NCI-H1694 (cell line): ENCODE data around the gene KLF6.

Experiments
- DNase-seq: peaks from one replicate; lab custom pipeline; 2025; lab: John Stamatoyannopoulos, UW

The KLF6 gene

DNA sequence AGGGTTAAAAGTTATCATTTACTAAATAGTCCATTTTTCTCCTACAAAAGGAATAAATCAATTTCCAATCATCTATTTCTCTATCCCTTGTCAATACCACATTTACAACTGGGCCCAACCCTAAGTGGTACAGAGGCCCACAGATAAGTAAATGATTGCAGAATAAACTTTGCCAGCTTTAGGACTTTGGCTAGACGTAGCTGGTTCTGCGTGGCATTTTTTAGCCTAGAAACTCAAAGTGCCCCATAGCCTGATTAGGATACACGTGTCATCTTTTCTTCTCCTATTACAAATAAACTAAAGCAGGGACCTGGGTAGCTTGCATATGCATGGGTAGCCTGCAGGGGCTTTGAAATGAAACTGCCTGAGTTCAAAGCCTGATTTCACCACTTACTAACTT, 56.4 kb downstream of the KLF6 start:
- no peak for DNase-seq

DNA sequence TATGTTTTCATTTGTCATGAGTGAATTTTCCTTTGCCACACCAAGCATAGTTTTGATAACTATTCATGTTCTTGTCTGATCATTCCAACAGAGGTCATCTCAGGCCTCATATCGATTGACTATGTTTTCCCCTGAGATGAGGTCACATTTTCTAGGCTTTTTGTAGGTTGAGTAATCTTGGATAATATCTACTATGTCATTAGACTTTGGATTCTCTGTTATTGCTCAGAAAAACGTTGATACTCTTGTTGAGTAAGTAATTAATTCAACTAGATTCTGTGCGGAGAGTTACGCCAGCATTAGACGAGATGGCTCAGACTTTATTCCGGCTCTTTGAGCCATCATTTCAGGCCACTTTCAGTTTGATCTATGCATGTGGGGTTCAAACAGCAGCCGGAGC, 57.7 kb downstream of the KLF6 start:
- DNase-seq = no peak
